ENCODE data around the gene PSD. TPM values are rescaled to one million over a fixed set of nuclear protein-coding genes. Genes with fewer than 3 reads are reported as not detected.

PSD gene
- total and polyA plus RNA-seq, 9 of the 15 experiments (the other 6 are each of a cell fraction or from before 2014, with no cell fraction given): 0.11 to 1.7 (median 0.54) TPM; not detected in 2

- 0 out of 4 replicates have a peak, but pooled peaks of 1 of the 2 experiments have one; percentile 28 for TF ChIP-seq BCLAF1 (IDR thresholded peaks at IDR 0.05; ENCODE audit: borderline replicate concordance in 1 of 2, control insufficient read depth in 1 of 2, low read depth in 2 of 2, low read length in 1 of 2)
- TF ChIP-seq MLLT1 (IDR thresholded peaks at IDR 0.05): no peak
- TF ChIP-seq HSF4 (CRISPR knock-in tag; IDR thresholded peaks at IDR 0.05; ENCODE audit: borderline replicate concordance): no peak
- TF ChIP-seq SRF (CRISPR knock-in tag; IDR thresholded peaks at IDR 0.05): peak in 1 of 2 experiments; percentile 76; a peak in 2 of 4 replicates
- TF ChIP-seq ELF4 (CRISPR knock-in tag; IDR thresholded peaks at IDR 0.05): no peak
- TF ChIP-seq RNF2 (IDR thresholded peaks at IDR 0.05): peak; percentile 72; the same call in 1 of the 2 replicates
- no peak for TF ChIP-seq ZBTB8A (IDR thresholded peaks at IDR 0.05; ENCODE audit: partially characterized antibody)
- TF ChIP-seq E2F1 (CRISPR knock-in tag; IDR thresholded peaks at IDR 0.05): no peak
- no peak for TF ChIP-seq MCM3 (IDR thresholded peaks at IDR 0.05)
- no peak for TF ChIP-seq ZNF740 (CRISPR knock-in tag; IDR thresholded peaks at IDR 0.05)
- TF ChIP-seq ZNF740 (tag; IDR thresholded peaks at IDR 0.05): no peak
- no peak for TF ChIP-seq TCFL5 (CRISPR knock-in tag; conservative IDR thresholded peaks at IDR 0.05)
- no peak for TF ChIP-seq MTA2 (IDR thresholded peaks at IDR 0.05; ENCODE audit: low read depth)
- TF ChIP-seq ZHX1 (conservative IDR thresholded peaks at IDR 0.05; ENCODE audit: low read length): no peak
- peak; percentile 58; the same call in 1 of the 2 replicates for TF ChIP-seq GMEB1 (CRISPR knock-in tag; IDR thresholded peaks at IDR 0.05)
- peak; percentile 48; the same call in 1 of the 2 replicates for TF ChIP-seq ATF7 (IDR thresholded peaks at IDR 0.05)
Observed at GRCh38 chr10:102422545-102423129, 4.1 kb upstream of the PSD start (continued).
